GM23338 (cell line): ENCODE measurements around the gene FBXO9. TPM values are rescaled to one million over a fixed set of nuclear protein-coding genes. Genes with fewer than 3 reads are reported as not detected.

Source experiments
- ATAC-seq: fragments of 200-7000 bp; cut with Tn5 transposase; 3 replicates; pipeline ENCODE4 v1.9.1; 2020
- DNase-seq: peaks from one replicate; pipeline ENCODE4 v3.0.0-alpha.2; 2015; ENCODE audit warnings: low spot score
- H2AFZ ChIP-seq: fragments of 200-600 bp; sonication (generic); 2 replicates; pipeline ENCODE4 v1.8.0; 2016; ENCODE audit warnings: antibody characterized with exemption, mild to moderate bottlenecking, moderate library complexity
- H3F3A ChIP-seq: fragments of 200-600 bp; sonication (generic); replicated peaks from 2 replicates; pipeline ENCODE4 v1.8.0; 2017; ENCODE audit warnings: antibody characterized with exemption, mixed run types, low read depth
- H3K27ac ChIP-seq: fragments of 200-600 bp; sonication (generic); 2 replicates; pipeline ENCODE4 v1.6.1; 2016; ENCODE audit warnings: low read depth
- H3K27me3 ChIP-seq: fragments of 200-600 bp; sonication (generic); 2 replicates; pipeline ENCODE4 v1.8.0; 2016; ENCODE audit warnings: mild to moderate bottlenecking, mixed run types, moderate library complexity; ENCODE audit not compliant: insufficient read depth
- H3K36me3 ChIP-seq: fragments of 200-600 bp; sonication (generic); 2 replicates; pipeline ENCODE4 v1.8.0; 2016; ENCODE audit warnings: mild to moderate bottlenecking; ENCODE audit not compliant: insufficient read depth
- H3K4me1 ChIP-seq: fragments of 200-600 bp; sonication (generic); 2 replicates; pipeline ENCODE4 v1.8.0; 2016; ENCODE audit warnings: mild to moderate bottlenecking, moderate library complexity; ENCODE audit not compliant: insufficient read depth
- H3K4me2 ChIP-seq: fragments of 200-600 bp; sonication (generic); 2 replicates; pipeline ENCODE4 v1.7.1; 2017; ENCODE audit warnings: mixed run types
- H3K4me3 ChIP-seq: fragments of 200-600 bp; sonication (generic); 2 replicates; pipeline ENCODE4 v1.6.1; 2016; ENCODE audit warnings: mixed run types
- H3K79me2 ChIP-seq: fragments of 200-600 bp; sonication (generic); replicated peaks from 2 replicates; pipeline ENCODE4 v1.8.0; 2017; ENCODE audit warnings: mild to moderate bottlenecking; ENCODE audit not compliant: insufficient read depth
- H3K9me2 ChIP-seq: fragments of 200-600 bp; sonication (generic); 2 replicates; pipeline ENCODE4 v1.8.0; 2017; ENCODE audit not compliant: insufficient read depth
- H4K20me1 ChIP-seq: fragments of 200-600 bp; sonication (generic); replicated peaks from 2 replicates; pipeline ENCODE4 v1.8.0; 2017; ENCODE audit warnings: mild to moderate bottlenecking; ENCODE audit not compliant: insufficient read depth
- H3K27ac Mint-ChIP-seq: 2 replicates; pipeline ENCODE4 v1.8.0; 2020; ENCODE audit warnings: inconsistent platforms, mild to moderate bottlenecking, moderate library complexity, mixed read lengths
- H3K27me3 Mint-ChIP-seq: 3 replicates; pipeline ENCODE4 v1.8.0; 2022; ENCODE audit warnings: low read depth, mild to moderate bottlenecking, moderate library complexity, mixed read lengths, inconsistent platforms; ENCODE audit not compliant: insufficient read depth, poor library complexity
- H3K36me3 Mint-ChIP-seq: 3 replicates; pipeline ENCODE4 v1.8.0; 2021; ENCODE audit warnings: low read depth, mild to moderate bottlenecking, inconsistent platforms, moderate library complexity, mixed read lengths
- H3K4me1 Mint-ChIP-seq: 3 replicates; pipeline ENCODE4 v1.8.0; 2020; ENCODE audit warnings: mild to moderate bottlenecking, inconsistent platforms, mixed read lengths
- H3K4me3 Mint-ChIP-seq: 3 replicates; pipeline ENCODE4 v1.8.0; 2021; ENCODE audit warnings: moderate library complexity, mild to moderate bottlenecking, inconsistent platforms, mixed read lengths
- H3K9me3 Mint-ChIP-seq: 3 replicates; pipeline ENCODE4 v1.8.0; 2020; ENCODE audit warnings: moderate library complexity, mild to moderate bottlenecking, inconsistent platforms, mixed read lengths
- CREB1 ChIP-seq: fragments of 250-450 bp; sonication (Bioruptor Pico); IDR thresholded peaks from 2 replicates; pipeline ENCODE4 v1.5.0; 2020; ENCODE audit warnings: low read depth, mild to moderate bottlenecking, moderate library complexity
- CTCF ChIP-seq, 2 experiments: fragments of 200-600 bp in 1 of 2; sonication (generic) in 1 of 2; conservative IDR thresholded peaks; 2 replicates each; pipeline versions ENCODE4 v1.5.1 to v1.6.1; 2016 to 2017; ENCODE audit warnings: antibody characterized with exemption in 2 of 2, low read depth in 2 of 2, mild to moderate bottlenecking in 2 of 2, moderate library complexity in 1 of 2
- ETS1 ChIP-seq: IDR thresholded peaks from 2 replicates; pipeline ENCODE4 v1.6.1; 2016; ENCODE audit warnings: antibody characterized with exemption
- POLR2AphosphoS5 ChIP-seq: IDR thresholded peaks from 2 replicates; pipeline ENCODE4 v1.6.1; 2016; ENCODE audit warnings: antibody characterized with exemption, low read depth
- REST ChIP-seq: IDR thresholded peaks from one replicate; pipeline ENCODE4 v1.6.1; 2018; ENCODE audit warnings: antibody characterized with exemption; ENCODE audit not compliant: unreplicated experiment
- polyA plus RNA-seq: library from polyadenylated mRNA; unstranded; fragments of >200 nt; fragmentation: Nextera tagmentation; extraction: Ambion mirVana; gene quantifications from 2 replicates; pipeline ENCODE4 v1.2.1, GENCODE V29; 2016
- total RNA-seq: library from RNA; depleted of rRNA; stranded (reverse); fragments of >200 nt; shearing (Covaris generic); gene quantifications from 2 replicates; pipeline ENCODE4 v1.2.3, GENCODE V29; 2014

The FBXO9 gene
- total and polyA plus RNA-seq, 2 experiments from 2014 or later, result 29.8 to 32.8 TPM

GRCh38 chr6:53101006-53101405 is 35.8 kb downstream of the FBXO9 start:
- Mint-ChIP-seq H3K27me3 (no peaks in the 10 kb centered on the region), H3K36me3 (peaks cover 35% of the 10 kb centered on the region), H3K27ac (no peak overlapping the region), H3K4me3 (no peak overlapping the region), H3K4me1 (no peaks in the 10 kb centered on the region), H3K9me3 (no peaks in the 10 kb centered on the region)
- H3K4me2 ChIP-seq, result no peak overlapping the region
- H3K9me2 ChIP-seq, result no peaks in the 10 kb centered on the region
- no peak overlapping the region for H2AFZ ChIP-seq
- no peak overlapping the region for H3K4me3 ChIP-seq
- H3K4me1 ChIP-seq, result no peaks in the 10 kb centered on the region
- H4K20me1 ChIP-seq, result no peaks in the 10 kb centered on the region
- TF ChIP-seq CREB1 (CRISPR knock-in tag), result no peak
- TF ChIP-seq CTCF (conservative IDR thresholded peaks at IDR 0.05; ENCODE audit: low read depth in 2 of 2), result no peak
- H3K79me2 ChIP-seq, result no peaks in the 10 kb centered on the region
- no peaks in the 10 kb centered on the region for H3F3A ChIP-seq
- no peak overlapping the region for H3K27ac ChIP-seq
- no peaks in the 10 kb centered on the region for H3K27me3 ChIP-seq
- H3K36me3 ChIP-seq, result peaks cover 24% of the 10 kb centered on the region
- ATAC-seq (no peak), DNase-seq (no peak)

- Mint-ChIP-seq H3K9me3 (no peaks in the 10 kb centered on the region), H3K36me3 (peaks cover 9% of the 10 kb centered on the region; the same call in 2 of the 3 replicates), H3K27me3 (no peaks in the 10 kb centered on the region), H3K4me1 (peaks cover 2% of the 10 kb centered on the region; the same call in 1 of the 3 replicates), H3K4me3 (no peak overlapping the region), H3K27ac (no peak overlapping the region)
- Histone ChIP-seq H3K4me2 (no peak overlapping the region), H3K9me2 (no peaks in the 10 kb centered on the region), H2AFZ (no peak overlapping the region), H3F3A (no peaks in the 10 kb centered on the region), H3K36me3 (peaks cover 8% of the 10 kb centered on the region), H3K27me3 (no peaks in the 10 kb centered on the region), H3K4me3 (no peak overlapping the region), H3K79me2 (no peaks in the 10 kb centered on the region), H3K27ac (no peak overlapping the region), H4K20me1 (no peaks in the 10 kb centered on the region), H3K4me1 (no peaks in the 10 kb centered on the region)
- ATAC-seq (peak; percentile 47), DNase-seq (peak; percentile 44)
- TF ChIP-seq CTCF (conservative IDR thresholded peaks at IDR 0.05; ENCODE audit: low read depth in 2 of 2) (peak; percentile 54 to 62), CREB1 (CRISPR knock-in tag) (no peak)
These were observed 38.9 kb downstream of the FBXO9 start for GRCh38 chr6:53103993-53104675.

- Histone ChIP-seq H3F3A (no peaks in the 10 kb centered on the region), H3K9me2 (no peaks in the 10 kb centered on the region), H3K79me2 (no peaks in the 10 kb centered on the region), H4K20me1 (no peaks in the 10 kb centered on the region), H2AFZ (no peak overlapping the region), H3K27ac (no peak overlapping the region), H3K27me3 (no peaks in the 10 kb centered on the region), H3K4me1 (no peaks in the 10 kb centered on the region), H3K4me3 (no peak overlapping the region), H3K4me2 (no peak overlapping the region), H3K36me3 (peaks cover 5% of the 10 kb centered on the region)
- no peak for DNase-seq
- no peak for ATAC-seq
- Mint-ChIP-seq H3K36me3 (peaks cover 8% of the 10 kb centered on the region; the same call in 1 of the 3 replicates), H3K4me1 (peaks cover 2% of the 10 kb centered on the region; the same call in 1 of the 3 replicates), H3K27ac (no peak overlapping the region), H3K9me3 (no peaks in the 10 kb centered on the region), H3K27me3 (no peaks in the 10 kb centered on the region), H3K4me3 (no peak overlapping the region)
- TF ChIP-seq REST, result no peak
- TF ChIP-seq POLR2AphosphoS5, result no peak
- TF ChIP-seq ETS1, result no peak
These were observed 39.7 kb downstream of the FBXO9 start for GRCh38 chr6:53104916-53105315.
